Right ventricle myocardium inferior (tissue), 1 donor: ENCODE data around the gene HTRA2. TPM values are rescaled to one million over a fixed set of nuclear protein-coding genes. Genes with fewer than 3 reads are reported as not detected.

Experiments
- ATAC-seq: fragments of 200-7000 bp; cut with Tn5 transposase; one replicate; pipeline ENCODE4 v1.9.1; 2020; ENCODE audit warnings: mild to moderate bottlenecking, moderate library complexity
- DNase-seq: peaks from one replicate; pipeline ENCODE4 v3.0.0; 2021; ENCODE audit errors: missing footprints
- intact Hi-C: fragments of 100-400 bp; cut with DNase I; formaldehyde crosslinking; loops from one replicate; pipeline ENCODE4 v1.11.0; 2022
- total RNA-seq: library from RNA; stranded (reverse); fragmentation: NEBNext Ultra II Directional; extraction: Animal tissue kit (Norgen Biotek cat#: 25700); gene quantifications from one replicate; pipeline ENCODE4 v1.2.1, GENCODE V29; 2021
- donor health status: DM: no; HTN: yes; CAD: no; lungs with severe emphysema.

HTRA2 gene
- total RNA-seq, 1 donor from 2014 or later = 29.2 TPM

GRCh38 chr2:74499267-74499939, 30.3 kb upstream of the HTRA2 start, which contains the start of gene LBX2:
LBX2 (minus strand) TSS chr2:74499603; CDS start chr2:74499537, 66 bp downstream.
- ATAC-seq (no peak), DNase-seq (peak; percentile 68)
- intact Hi-C loops = no loop called here

GRCh38 chr2:74499940-74500577, 29.7 kb upstream of the HTRA2 start:
- ATAC-seq = no peak
- intact Hi-C loops = loop anchor here (5.0 to 10.0 kb wide), 2 partner anchors 87 to 155 kb away; partner anchors contain the start of gene SEMA4F
- DNase-seq = peak; percentile 50

GRCh38 chr2:74500578-74500946, 29.2 kb upstream of the HTRA2 start:
- no peak for ATAC-seq
- intact Hi-C loops = loop anchor here (5.0 to 10.0 kb wide), 2 partner anchors 87 to 154 kb away; partner anchors contain the start of gene SEMA4F
- no peak for DNase-seq

- intact Hi-C loops = loop anchor here (5.0 to 10.0 kb wide), 2 partner anchors 86 to 153 kb away; partner anchors contain the start of gene SEMA4F
- no peak for ATAC-seq
Measured at GRCh38 chr2:74501335-74502071, 28.2 kb upstream of the HTRA2 start.

GRCh38 chr2:74502147-74502719, 27.5 kb upstream of the HTRA2 start:
- intact Hi-C loops = loop anchor here (5.0 to 10.0 kb wide), 2 partner anchors 85 to 153 kb away; partner anchors contain the start of gene SEMA4F
- ATAC-seq = no peak
- peak; percentile 65 for DNase-seq

More at GRCh38 chr2:74501335-74502071, 28.2 kb upstream of the HTRA2 start:
- DNase-seq = no peak

- DNase-seq = peak; percentile 90
- peak; percentile 73 for ATAC-seq
- intact Hi-C loops = loop anchor here (5.0 to 10.0 kb wide), 2 partner anchors 84 to 152 kb away; partner anchors contain the start of gene SEMA4F
Measured at GRCh38 chr2:74502720-74503505, 26.8 kb upstream of the HTRA2 start.

- intact Hi-C loops = loop anchor here (5.0 to 10.0 kb wide), 2 partner anchors 84 to 151 kb away; partner anchors contain the start of gene SEMA4F
- ATAC-seq = no peak
- DNase-seq = peak; percentile 52
Measured at GRCh38 chr2:74503506-74504475, 25.9 kb upstream of the HTRA2 start.

- DNase-seq = no peak
- no peak for ATAC-seq
- intact Hi-C loops = loop anchor here (5.0 to 10.0 kb wide), 2 partner anchors 83 to 150 kb away; partner anchors contain the start of gene SEMA4F
Measured at GRCh38 chr2:74504591-74504990, 25.1 kb upstream of the HTRA2 start.

GRCh38 chr2:74505448-74506246, 24.1 kb upstream of the HTRA2 start:
- intact Hi-C loops = loop anchor here (2.0 to 10.0 kb wide), 2 partner anchors 23 to 149 kb away; partner anchors contain the start of genes AUP1, HTRA2 and SEMA4F
- DNase-seq (peak; percentile 56), ATAC-seq (no peak)

- DNase-seq = peak; percentile 99
- intact Hi-C loops = loop anchor here (2.0 to 10.0 kb wide), 2 partner anchors 21 to 147 kb away; partner anchors contain the start of genes AUP1, HTRA2 and SEMA4F
- ATAC-seq = peak; percentile 96
Measured at GRCh38 chr2:74507145-74507925, 22.4 kb upstream of the HTRA2 start, which contains the start of gene PCGF1. PCGF1 (minus strand) TSS chr2:74507695; CDS start chr2:74507668, 27 bp downstream.

- intact Hi-C loops = loop anchor here (2.0 to 10.0 kb wide), 2 partner anchors 21 to 147 kb away; partner anchors contain the start of genes AUP1, HTRA2 and SEMA4F
- ATAC-seq (no peak), DNase-seq (peak; percentile 73)
Measured at GRCh38 chr2:74507926-74508520, 21.7 kb upstream of the HTRA2 start.

GRCh38 chr2:74510272-74510671, 19.5 kb upstream of the HTRA2 start:
- ATAC-seq = no peak
- intact Hi-C loops = no loop called here

GRCh38 chr2:74511104-74511989, 18.4 kb upstream of the HTRA2 start:
- intact Hi-C loops = no loop called here
- ATAC-seq = no peak
- DNase-seq = no peak

More at GRCh38 chr2:74510272-74510671, 19.5 kb upstream of the HTRA2 start:
- no peak for DNase-seq
